Activated CD8-positive, alpha-beta memory T cell treated with anti-CD3 and anti-CD28 coated beads for 4 hours (primary cell): ENCODE measurements around the gene UGT1A3.

ENCODE experiments used
- DNase-seq, 2 donors: peaks; one replicate each; pipeline ENCODE4 v3.0.0-alpha.2; 2020; ENCODE audit warnings: low read depth in 2 of 2

UGT1A3 gene

DNA sequence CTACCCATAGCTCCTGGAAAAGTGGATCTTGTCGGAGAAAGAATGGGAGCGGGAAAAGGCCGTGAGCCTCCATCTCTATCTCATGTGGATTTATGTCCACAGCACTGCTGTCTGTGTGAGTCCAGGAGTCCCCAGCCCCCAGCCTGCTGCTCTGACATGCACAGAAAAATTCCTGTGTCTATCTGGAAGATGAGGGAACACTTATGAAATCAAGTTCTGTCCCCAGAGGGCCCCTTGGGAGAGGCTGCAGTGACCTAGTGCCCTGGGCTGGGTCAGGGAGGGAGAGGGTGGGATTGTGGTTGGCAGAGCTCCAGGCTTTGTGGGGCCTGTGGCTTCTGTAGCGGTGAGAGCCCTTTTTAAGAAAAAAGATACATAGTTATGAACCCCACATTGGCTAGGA, 87.9 kb downstream of the UGT1A3 start:
- DNase-seq = no peak

DNA sequence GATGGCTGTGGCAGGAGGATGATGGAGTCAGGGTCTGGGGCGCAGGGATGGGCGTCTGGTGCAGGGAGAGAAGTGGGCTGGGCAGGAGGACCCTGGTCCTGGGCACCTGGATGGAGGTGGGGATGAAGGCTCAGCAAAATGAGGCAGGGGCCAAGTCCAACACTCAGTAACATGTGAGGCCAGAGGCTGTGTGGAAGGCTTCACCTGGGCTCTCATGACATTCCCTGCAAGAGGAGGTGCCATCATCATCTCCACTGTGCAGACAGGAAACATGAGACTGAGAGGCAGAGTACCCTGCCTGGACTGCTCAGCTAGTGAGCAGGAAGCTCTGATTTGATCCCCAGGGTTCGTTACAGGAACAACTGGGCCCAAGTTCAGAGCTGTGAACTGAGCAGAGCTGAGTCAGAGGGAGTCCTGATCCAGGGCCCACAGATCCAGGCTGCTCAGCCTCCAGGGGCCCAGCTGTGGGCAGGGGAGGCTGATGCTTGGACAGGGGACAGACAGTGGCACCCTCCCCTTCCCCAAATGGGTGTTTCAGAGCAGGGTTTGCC, 88.6 kb downstream of the UGT1A3 start:
- DNase-seq = no peak

DNA sequence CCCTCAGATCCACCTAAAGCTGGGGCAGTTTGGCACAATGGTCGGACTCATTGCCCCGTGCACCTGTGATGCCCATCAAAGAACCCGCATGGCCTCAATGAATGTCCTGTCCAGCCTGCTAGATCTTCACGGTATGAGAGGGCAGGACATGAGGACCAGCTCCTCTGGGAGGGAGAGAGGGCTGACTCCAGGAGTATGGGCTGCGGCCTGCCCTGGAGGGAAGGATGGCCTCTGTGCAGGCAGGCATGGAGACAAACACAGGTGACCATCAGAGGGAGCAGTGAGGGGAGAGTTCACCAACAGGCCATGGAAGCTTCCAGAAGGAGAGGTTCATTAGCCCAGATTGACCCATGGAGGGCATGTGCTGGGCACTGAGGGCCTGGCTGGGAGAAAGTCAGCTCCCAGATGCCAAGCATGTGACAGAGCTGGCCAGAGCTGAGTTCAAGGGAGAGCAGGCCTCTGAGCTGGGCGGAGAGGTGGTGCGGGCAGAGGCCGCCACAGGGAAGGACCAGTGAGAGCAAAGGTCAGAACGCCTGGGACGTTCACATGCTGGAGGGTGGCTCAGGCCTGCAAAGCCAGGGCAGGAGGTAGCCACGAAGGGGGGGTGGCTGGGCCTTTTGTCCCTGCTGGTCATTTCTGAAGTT, 89.3 kb downstream of the UGT1A3 start:
- no peak for DNase-seq

DNA sequence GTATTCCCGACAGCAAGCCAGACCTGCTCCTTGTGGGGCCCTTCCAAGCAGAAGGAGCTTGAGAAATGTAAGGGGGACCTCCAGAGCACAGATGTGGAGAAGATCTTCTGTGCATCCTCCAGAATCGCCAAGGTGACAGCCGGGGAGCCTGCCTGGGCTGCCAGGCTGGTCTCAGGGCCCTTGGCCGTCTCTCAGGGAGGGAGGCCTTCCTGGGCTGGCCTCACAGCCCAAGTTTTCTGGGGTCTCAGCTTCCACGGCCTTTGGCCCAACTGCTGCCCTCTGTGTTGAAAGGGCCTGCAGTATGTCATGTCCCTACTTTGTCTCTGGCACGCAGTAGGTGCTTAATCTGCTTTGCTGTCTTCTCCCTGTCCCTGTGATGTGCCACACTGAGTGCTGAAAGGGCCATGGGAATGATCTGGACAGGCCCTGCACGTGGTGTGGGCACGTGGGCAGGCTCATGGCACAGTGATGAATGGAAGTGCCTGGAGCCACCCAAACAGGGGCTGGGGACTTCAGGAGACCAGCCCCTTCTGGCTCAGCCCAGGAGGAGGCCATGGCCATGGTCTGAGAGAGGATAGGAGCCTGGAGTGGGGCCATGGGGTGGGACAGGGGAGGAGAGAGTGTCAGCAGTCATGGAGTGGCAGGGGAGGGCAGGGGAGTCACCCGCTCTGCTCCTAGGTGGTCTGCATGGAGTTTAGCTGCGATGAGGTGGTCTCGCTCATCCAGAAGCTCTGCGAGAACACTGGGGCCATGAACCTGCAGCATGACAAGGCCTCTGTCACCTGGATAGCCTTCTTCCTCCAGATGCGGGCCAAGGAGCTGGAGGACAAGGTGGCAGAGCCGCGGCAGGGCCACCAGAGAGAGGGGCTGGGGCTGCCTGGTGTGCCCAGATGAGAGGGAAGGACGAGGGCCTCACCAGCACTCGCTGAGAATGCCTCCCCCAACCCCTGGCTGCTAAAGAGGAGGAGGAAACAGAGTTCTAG, 90.1 kb downstream of the UGT1A3 start:
- DNase-seq = no peak

DNA sequence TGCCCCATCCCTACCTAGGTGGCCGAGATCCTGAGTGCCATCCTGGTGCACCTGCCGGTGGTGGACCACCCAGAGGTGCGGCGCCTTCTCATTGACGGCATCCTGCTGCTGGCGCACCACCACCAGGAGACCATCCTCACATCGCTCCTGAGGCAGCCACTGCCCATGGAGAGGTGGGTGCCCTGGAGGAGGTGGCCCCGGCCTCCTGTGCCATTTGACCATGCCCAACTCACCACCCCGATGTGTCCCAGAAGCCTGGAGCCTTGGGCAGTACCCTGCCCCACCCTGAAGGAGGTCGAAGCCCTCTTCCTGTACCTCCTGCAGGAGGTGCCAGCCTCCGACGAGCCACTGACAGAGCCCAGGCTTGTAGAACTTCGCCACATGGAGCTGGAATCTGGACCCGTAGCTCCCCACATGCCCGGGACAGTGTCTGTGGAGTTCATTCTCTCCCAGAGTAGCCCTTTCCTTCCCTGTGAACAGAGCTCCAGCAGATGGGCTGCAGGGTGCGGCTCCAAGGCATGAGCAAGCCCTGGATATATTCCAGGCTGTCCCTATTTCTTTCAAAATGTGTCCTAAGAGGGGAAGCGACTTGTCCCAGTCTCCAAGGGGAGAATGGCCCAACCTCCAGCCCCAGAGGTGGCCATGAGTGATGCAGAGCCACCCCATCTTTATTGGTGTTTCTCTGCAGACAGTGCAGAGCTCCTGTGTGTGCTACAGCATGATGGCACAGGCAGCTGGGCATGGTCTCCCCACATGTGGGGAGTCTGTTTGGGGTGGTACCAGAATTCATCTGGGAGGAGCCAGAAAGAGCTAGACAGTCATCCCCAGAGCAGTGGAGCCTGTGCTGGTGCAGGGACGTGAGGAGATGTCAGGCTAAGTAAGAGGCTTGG, 91.3 kb downstream of the UGT1A3 start:
- DNase-seq = no peak

DNA sequence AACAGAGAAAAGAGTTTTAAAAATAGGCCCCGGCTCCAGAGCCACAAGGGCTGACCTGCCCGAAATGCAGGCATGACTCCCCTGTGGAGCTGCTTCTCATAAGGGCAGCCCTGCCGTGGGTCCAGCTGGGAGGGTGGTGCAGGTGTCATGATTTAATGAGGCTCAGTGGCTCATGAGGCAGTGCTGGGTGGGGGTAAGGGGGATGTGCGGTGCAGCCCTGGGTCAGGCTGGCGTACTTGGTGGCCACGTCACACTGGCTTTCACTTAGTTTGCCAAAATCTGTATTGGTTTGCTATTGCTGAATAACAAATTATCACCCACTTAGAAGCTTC, 91.9 kb downstream of the UGT1A3 start:
- no peak for DNase-seq

DNA sequence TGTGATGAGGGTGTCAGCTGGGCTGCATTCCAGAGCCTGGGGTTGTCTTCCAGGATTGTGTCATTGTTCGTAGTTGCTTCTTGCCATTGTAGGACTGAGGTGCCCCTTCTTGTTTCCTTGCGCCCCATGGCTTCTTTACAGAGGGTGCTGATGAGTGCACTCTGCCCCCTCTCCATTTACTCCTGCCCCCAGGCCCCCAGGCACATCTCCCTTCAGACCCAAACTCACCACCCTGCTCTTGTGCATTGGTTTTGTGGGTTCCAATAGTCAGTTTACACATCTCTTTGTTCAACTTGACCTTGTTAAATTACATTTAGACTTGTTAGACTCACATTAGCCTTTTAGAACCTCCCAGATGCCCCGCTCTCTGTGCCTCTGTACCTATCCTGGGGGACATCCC, 92.4 kb downstream of the UGT1A3 start:
- DNase-seq = no peak

DNA sequence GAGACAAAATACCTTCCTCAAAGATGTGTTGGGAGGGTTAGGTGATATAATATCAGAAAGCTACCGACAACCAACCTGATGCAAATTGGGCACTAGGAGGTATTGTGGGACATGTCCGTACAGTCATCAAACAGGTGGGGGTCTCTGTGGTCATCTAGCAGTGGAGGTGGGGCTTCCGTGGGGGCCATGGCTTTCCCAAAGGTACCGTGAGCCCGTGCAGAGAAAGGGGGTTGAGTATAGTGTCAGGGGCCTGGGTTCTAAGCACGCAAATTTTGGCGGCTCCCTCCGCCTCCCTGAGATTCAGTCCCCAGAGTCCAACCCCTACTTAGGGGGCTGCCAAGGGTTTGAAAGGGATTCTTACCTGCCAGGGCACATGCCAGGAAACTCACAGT, 92.9 kb downstream of the UGT1A3 start:
- DNase-seq = no peak

DNA sequence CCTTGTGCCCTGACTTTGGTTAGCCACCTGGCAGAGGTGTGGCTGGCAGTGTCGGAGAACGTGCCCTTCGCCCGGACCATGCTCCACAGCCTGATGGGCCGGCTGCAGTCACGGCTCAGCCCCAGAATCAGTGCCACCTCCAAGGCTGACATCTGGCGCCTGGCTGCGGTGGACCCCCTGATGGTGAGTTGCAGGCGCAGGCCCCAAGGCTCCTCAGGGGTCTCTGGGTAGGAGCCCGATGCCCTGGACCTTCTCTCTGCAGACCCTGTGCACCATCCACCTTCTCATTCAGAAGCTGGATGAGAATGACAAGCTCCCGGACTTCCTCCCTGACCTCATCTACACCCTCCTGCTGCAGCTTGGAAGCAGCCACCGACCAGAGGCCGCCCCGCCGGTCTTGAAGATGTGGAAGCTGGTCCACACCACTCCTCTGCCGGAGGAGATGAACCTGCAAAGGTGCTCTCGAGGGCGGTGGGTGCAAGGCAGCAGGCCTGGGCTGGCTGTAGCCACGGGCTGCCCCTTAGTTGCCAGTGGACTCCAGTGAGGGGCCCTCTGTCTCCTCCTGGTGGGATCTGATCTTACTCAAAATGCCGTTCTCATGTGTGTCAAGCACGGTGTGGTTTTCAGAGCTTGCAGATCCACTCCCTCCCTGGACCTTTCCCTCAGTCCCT, 93.4 kb downstream of the UGT1A3 start:
- no peak for DNase-seq
